ENCODE data around the gene MED25. TPM values are rescaled to one million over a fixed set of nuclear protein-coding genes. Genes with fewer than 3 reads are reported as not detected.

Gene MED25
- total RNA-seq, 1 experiment from 2014 or later = 47.5 TPM

DNA sequence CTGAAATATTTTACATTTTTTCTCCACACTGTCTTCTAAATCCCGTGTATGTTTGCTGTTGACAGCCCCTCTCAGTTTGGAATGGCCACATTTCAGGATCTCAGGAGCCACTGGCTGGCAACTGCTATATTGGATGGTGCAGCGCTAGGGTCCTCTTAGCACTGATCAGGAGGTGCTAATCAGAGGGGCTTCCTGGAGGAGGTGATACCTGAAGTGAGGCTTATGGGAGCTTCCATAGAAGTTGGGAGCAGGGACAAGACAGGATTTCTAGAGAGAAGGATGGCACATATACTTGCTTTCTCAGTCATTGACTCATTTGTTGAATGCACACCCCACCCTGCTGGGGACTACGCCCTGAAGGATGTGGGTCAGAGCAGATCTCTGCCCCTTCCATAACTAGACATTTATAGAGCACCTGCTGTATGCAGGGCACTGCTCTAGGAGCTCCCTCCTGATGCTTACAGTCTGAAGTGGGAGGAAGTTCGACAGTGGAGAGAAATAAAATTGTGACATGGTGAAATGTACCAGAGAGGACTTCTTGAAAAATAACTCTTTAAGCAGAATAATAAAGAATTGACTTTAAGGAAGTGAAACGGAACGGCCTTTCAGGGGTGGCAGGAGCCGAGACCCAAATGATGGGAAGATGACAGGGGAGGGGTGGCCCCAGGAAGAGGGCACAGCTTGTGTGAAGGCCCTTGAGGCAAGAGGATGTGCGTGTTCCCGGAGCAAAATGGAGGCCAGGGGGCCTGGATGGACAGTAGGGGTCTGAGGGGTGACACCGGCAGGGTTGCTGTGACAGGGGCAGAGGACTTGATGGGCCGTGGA is 38.1 kb upstream of the MED25 start:
- Histone ChIP-seq H3K4me3 (ENCODE audit: low read length) (no peak overlapping the region), H3K9me2 (replicated peaks; ENCODE audit: low read length) (no peaks in the 10 kb centered on the region), H3K27ac (ENCODE audit: low read length) (no peak overlapping the region), H3K36me3 (ENCODE audit: low read depth, low read length) (peaks cover 15% of the 10 kb centered on the region; the same call in 1 of the 2 replicates), H2AFZ (ENCODE audit: low read length) (no peak overlapping the region), H4K20me1 (ENCODE audit: low read length) (no peaks in the 10 kb centered on the region), H3K9me3 (ENCODE audit: low read length) (no peaks in the 10 kb centered on the region), H3K4me2 (ENCODE audit: low read length) (no peak overlapping the region), H3K9ac (ENCODE audit: low read length) (no peak overlapping the region), H3K4me1 (ENCODE audit: insufficient read depth, low read length) (no peaks in the 10 kb centered on the region), H3K27me3 (ENCODE audit: low read length) (no peaks in the 10 kb centered on the region), H3K79me2 (ENCODE audit: low read length) (no peaks in the 10 kb centered on the region), H3F3A (ENCODE audit: low read length, unreplicated experiment) (no peaks in the 10 kb centered on the region)
- ChIA-PET POLR2A (ENCODE audit: unreplicated experiment) (no interaction called here), CTCF (no interaction called here)
- ATAC-seq (no peak), DNase-seq (no peak)
- intact Hi-C loops (cut with micrococcal nuclease) = no loop called here
- no TSS peak for BruUV-seq (replicated peaks)
- no peak for TF ChIP-seq EZH2phosphoT487 (IDR thresholded peaks at IDR 0.05; ENCODE audit: borderline replicate concordance, low read length)
- TF ChIP-seq, protein P1, sequence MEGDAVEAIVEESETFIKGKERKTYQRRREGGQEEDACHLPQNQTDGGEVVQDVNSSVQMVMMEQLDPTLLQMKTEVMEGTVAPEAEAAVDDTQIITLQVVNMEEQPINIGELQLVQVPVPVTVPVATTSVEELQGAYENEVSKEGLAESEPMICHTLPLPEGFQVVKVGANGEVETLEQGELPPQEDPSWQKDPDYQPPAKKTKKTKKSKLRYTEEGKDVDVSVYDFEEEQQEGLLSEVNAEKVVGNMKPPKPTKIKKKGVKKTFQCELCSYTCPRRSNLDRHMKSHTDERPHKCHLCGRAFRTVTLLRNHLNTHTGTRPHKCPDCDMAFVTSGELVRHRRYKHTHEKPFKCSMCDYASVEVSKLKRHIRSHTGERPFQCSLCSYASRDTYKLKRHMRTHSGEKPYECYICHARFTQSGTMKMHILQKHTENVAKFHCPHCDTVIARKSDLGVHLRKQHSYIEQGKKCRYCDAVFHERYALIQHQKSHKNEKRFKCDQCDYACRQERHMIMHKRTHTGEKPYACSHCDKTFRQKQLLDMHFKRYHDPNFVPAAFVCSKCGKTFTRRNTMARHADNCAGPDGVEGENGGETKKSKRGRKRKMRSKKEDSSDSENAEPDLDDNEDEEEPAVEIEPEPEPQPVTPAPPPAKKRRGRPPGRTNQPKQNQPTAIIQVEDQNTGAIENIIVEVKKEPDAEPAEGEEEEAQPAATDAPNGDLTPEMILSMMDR (conservative IDR thresholded peaks at IDR 0.05; ENCODE audit: low read depth, low read length) = no peak
- TF ChIP-seq EZH2 (IDR thresholded peaks at IDR 0.05; ENCODE audit: low read length, unreplicated experiment) = no peak

DNA sequence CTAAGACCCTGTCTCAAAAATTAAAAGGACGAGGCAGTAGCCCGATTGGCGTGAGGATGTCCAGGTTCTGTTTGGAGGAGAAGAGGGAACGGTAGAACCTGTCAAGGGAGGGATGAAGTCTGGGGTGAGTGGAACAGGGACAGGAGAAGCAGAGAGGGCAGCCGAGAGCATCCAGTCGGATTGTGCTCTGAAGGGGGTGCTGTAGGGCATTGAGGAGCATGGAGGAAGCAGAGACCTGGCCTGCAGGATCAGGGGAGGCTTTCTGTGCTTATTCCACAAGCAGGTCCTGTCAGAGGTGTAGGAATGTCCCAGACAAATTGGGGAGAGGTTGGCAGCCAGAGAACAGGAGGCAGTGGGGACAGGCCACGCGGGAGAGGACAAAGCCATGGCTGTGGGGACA is 37.2 kb upstream of the MED25 start:
- no peaks in the 10 kb centered on the region for H3K9me3 ChIP-seq (ENCODE audit: low read length)
- no TSS peak for BruUV-seq (replicated peaks)
- H3K4me1 ChIP-seq (ENCODE audit: insufficient read depth, low read length) = no peaks in the 10 kb centered on the region
- intact Hi-C loops (cut with micrococcal nuclease) = no loop called here
- H3K79me2 ChIP-seq (ENCODE audit: low read length) = no peaks in the 10 kb centered on the region
- H3K4me2 ChIP-seq (ENCODE audit: low read length) = no peak overlapping the region
- no peak overlapping the region for H2AFZ ChIP-seq (ENCODE audit: low read length)
- ChIA-PET POLR2A (ENCODE audit: unreplicated experiment) (no interaction called here), CTCF (no interaction called here)
- H3K36me3 ChIP-seq (ENCODE audit: low read depth, low read length) = peaks cover 15% of the 10 kb centered on the region; the same call in 1 of the 2 replicates
- no peak overlapping the region for H3K27ac ChIP-seq (ENCODE audit: low read length)
- TF ChIP-seq, protein P1 (conservative IDR thresholded peaks at IDR 0.05; ENCODE audit: low read depth, low read length) = no peak
- TF ChIP-seq EZH2 (IDR thresholded peaks at IDR 0.05; ENCODE audit: low read length, unreplicated experiment) = no peak
- no peak for TF ChIP-seq EZH2phosphoT487 (IDR thresholded peaks at IDR 0.05; ENCODE audit: borderline replicate concordance, low read length)
- H4K20me1 ChIP-seq (ENCODE audit: low read length) = no peaks in the 10 kb centered on the region
- no peaks in the 10 kb centered on the region for H3K27me3 ChIP-seq (ENCODE audit: low read length)
- H3F3A ChIP-seq (ENCODE audit: low read length, unreplicated experiment) = no peaks in the 10 kb centered on the region
- H3K4me3 ChIP-seq (ENCODE audit: low read length) = no peak overlapping the region
- no peak for DNase-seq
- H3K9ac ChIP-seq (ENCODE audit: low read length) = no peak overlapping the region
- H3K9me2 ChIP-seq (replicated peaks; ENCODE audit: low read length) = no peaks in the 10 kb centered on the region
- ATAC-seq = no peak

DNA sequence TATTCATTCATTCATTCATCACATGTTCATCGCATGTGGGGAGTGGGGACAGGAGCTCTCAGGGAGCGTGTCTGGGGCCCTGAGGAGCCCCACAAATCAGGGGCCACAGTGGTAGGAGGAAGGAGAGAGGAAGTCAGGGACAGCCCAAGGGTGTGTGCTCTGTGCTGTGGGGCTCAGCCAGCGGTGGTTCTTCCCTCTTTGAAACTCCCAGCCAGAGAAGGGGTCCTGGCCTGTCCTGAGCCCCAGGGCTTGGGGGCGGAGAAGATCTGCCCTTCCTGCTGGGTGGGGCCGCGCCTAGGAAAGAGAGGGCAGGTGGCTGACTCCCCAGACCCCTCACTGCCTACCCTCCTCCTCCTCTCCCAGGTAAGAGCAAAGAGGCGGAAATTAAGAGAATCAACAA is 36.7 kb upstream of the MED25 start:
- CTCF ChIA-PET = no interaction called here
- TF ChIP-seq EZH2 (IDR thresholded peaks at IDR 0.05; ENCODE audit: low read length, unreplicated experiment) (no peak), EZH2phosphoT487 (IDR thresholded peaks at IDR 0.05; ENCODE audit: borderline replicate concordance, low read length) (no peak)
- TF ChIP-seq, protein P1 (conservative IDR thresholded peaks at IDR 0.05; ENCODE audit: low read depth, low read length) = no peak
- POLR2A ChIA-PET (ENCODE audit: unreplicated experiment) = no interaction called here

More for the DNA sequence above, 36.7 kb upstream of the MED25 start:
- no peak overlapping the region for H3K4me2 ChIP-seq (ENCODE audit: low read length)
- no peaks in the 10 kb centered on the region for H3F3A ChIP-seq (ENCODE audit: low read length, unreplicated experiment)
- H3K9me2 ChIP-seq (replicated peaks; ENCODE audit: low read length) = no peaks in the 10 kb centered on the region
- DNase-seq (no peak), ATAC-seq (no peak)
- H3K27ac ChIP-seq (ENCODE audit: low read length) = no peak overlapping the region
- intact Hi-C loops (cut with micrococcal nuclease) = no loop called here
- H2AFZ ChIP-seq (ENCODE audit: low read length) = no peak overlapping the region
- no TSS peak for BruUV-seq (replicated peaks)
- peaks cover 15% of the 10 kb centered on the region; the same call in 1 of the 2 replicates for H3K36me3 ChIP-seq (ENCODE audit: low read depth, low read length)
- H3K4me3 ChIP-seq (ENCODE audit: low read length) = no peak overlapping the region
- no peak overlapping the region for H3K9ac ChIP-seq (ENCODE audit: low read length)
- H3K27me3 ChIP-seq (ENCODE audit: low read length) = no peaks in the 10 kb centered on the region
- peaks cover 5% of the 10 kb centered on the region for H3K4me1 ChIP-seq (ENCODE audit: insufficient read depth, low read length)
- H3K9me3 ChIP-seq (ENCODE audit: low read length) = no peaks in the 10 kb centered on the region
- H4K20me1 ChIP-seq (ENCODE audit: low read length) = no peaks in the 10 kb centered on the region
- H3K79me2 ChIP-seq (ENCODE audit: low read length) = no peaks in the 10 kb centered on the region
